Measurements from ENCODE around the gene HDAC2. TPM values are rescaled to one million over a fixed set of nuclear protein-coding genes. Genes with fewer than 3 reads are reported as not detected.
"Not testable (repeated sequence)": the region's sequence is repeated elsewhere in the genome, so short reads cannot be mapped to it uniquely, and the experiment has no call there.

HDAC2 gene
- total RNA-seq, 4 donors from 2014 or later = 27.9 to 33.7 (median 30.8) TPM

GRCh38 chr6:113936093-113936934 is 34.6 kb downstream of the HDAC2 start:
- no peak for ATAC-seq

DNA sequence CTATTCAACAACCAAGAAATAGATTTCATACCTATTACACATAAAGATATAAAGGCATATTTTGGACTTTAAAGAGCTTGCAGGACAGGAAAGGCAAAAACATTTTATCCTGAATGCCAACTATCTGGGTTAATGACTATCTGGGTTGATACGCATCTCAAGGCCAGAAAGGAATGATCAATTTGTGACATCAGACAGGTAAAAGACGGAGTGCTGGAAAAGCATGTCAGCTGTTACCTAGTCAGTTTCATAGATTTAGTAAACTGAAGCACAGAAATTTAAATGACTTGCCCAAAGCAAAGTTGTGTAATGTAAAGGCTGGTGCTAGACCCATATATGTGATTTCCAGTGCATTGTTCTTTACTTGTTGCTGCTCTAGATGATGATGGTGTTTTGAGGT is 36.8 kb downstream of the HDAC2 start:
- Histone ChIP-seq H3K27ac (no peak overlapping the region), H3K36me3 (no peaks in the 10 kb centered on the region), H3K9me3 (peaks cover 0 to 3% (median 0%) of the 10 kb centered on the region in 3 donors), H3K4me1 (no peaks in the 10 kb centered on the region), H3K4me3 (no peak overlapping the region), H3K27me3 (no peaks in the 10 kb centered on the region)
- ATAC-seq (no peak), DNase-seq (no peak)
- in situ Hi-C loops (cut with MboI; ENCODE audit: low sequenced_read_pairs in 4 of 4) (no loop called here), intact Hi-C loops (cut with DNase I; ENCODE audit: low total_unique reads) (no loop called here)
- TF ChIP-seq, protein P1, sequence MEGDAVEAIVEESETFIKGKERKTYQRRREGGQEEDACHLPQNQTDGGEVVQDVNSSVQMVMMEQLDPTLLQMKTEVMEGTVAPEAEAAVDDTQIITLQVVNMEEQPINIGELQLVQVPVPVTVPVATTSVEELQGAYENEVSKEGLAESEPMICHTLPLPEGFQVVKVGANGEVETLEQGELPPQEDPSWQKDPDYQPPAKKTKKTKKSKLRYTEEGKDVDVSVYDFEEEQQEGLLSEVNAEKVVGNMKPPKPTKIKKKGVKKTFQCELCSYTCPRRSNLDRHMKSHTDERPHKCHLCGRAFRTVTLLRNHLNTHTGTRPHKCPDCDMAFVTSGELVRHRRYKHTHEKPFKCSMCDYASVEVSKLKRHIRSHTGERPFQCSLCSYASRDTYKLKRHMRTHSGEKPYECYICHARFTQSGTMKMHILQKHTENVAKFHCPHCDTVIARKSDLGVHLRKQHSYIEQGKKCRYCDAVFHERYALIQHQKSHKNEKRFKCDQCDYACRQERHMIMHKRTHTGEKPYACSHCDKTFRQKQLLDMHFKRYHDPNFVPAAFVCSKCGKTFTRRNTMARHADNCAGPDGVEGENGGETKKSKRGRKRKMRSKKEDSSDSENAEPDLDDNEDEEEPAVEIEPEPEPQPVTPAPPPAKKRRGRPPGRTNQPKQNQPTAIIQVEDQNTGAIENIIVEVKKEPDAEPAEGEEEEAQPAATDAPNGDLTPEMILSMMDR (IDR thresholded peaks at IDR 0.05 in 4 of 5, conservative IDR thresholded peaks at IDR 0.05 in 1 of 5) = no peak

More at GRCh38 chr6:113936093-113936934, 34.6 kb downstream of the HDAC2 start:
- Histone ChIP-seq H3K36me3 (peaks cover 0 to 10% of the 10 kb centered on the region in 2 donors), H3K4me3 (no peak overlapping the region), H3K27ac (no peak overlapping the region), H3K9me3 (no peaks in the 10 kb centered on the region), H3K27me3 (no peaks in the 10 kb centered on the region), H3K4me1 (no peaks in the 10 kb centered on the region)
- intact Hi-C loops (cut with DNase I; ENCODE audit: low total_unique reads) = no loop called here
- DNase-seq = no peak
- TF ChIP-seq, protein P1 (IDR thresholded peaks at IDR 0.05 in 4 of 5, conservative IDR thresholded peaks at IDR 0.05 in 1 of 5) = peak; percentile 26 to 77 (median 73)
- TF ChIP-seq POLR2A (IDR thresholded peaks at IDR 0.05) = no peak
- in situ Hi-C loops (cut with MboI; ENCODE audit: low sequenced_read_pairs in 4 of 4) = no loop called here

DNA sequence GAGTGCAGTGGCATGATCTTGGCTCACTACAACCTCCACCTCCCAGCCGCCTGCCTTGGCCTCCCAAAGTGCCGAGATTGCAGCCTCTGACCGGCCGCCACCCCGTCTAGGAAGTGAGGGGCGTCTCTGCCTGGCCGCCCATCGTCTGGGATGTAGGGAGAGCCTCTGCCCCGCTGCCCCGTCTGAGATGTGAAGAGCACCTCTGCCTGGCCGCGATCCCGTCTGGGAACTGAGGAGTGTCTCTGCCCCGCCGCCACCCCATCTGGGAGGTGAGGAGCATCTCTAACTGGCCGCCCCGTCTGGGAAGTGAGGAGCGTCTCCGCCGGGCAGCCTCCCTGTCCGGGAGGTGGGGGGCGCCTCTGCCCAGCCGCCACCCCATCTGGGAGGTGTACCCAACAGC is 39.0 kb downstream of the HDAC2 start:
- H3K36me3 ChIP-seq; DNase-seq; in situ Hi-C loops (cut with MboI; ENCODE audit: low sequenced_read_pairs in 4 of 4); intact Hi-C loops (cut with DNase I; ENCODE audit: low total_unique reads); H3K27me3 ChIP-seq; ATAC-seq; H3K9me3 ChIP-seq; H3K27ac ChIP-seq; H3K4me1 ChIP-seq; H3K4me3 ChIP-seq: not testable (repeated sequence)

GRCh38 chr6:113930183-113930582 is 40.8 kb downstream of the HDAC2 start:
- H3K27ac ChIP-seq = no peak overlapping the region
- H3K36me3 ChIP-seq = no peaks in the 10 kb centered on the region
- H3K27me3 ChIP-seq = no peaks in the 10 kb centered on the region
- in situ Hi-C loops (cut with MboI; ENCODE audit: low sequenced_read_pairs in 4 of 4) (no loop called here), intact Hi-C loops (cut with DNase I; ENCODE audit: low total_unique reads) (no loop called here)
- TF ChIP-seq, protein P1 (IDR thresholded peaks at IDR 0.05 in 4 of 5, conservative IDR thresholded peaks at IDR 0.05 in 1 of 5) = no peak
- TF ChIP-seq POLR2A (IDR thresholded peaks at IDR 0.05) = no peak
- H3K9me3 ChIP-seq = peaks cover 0 to 3% (median 0%) of the 10 kb centered on the region in 3 donors
- no peak for ATAC-seq
- H3K4me1 ChIP-seq = peaks cover 0 to 3% of the 10 kb centered on the region in 2 donors
- no peak overlapping the region for H3K4me3 ChIP-seq
- no peak for DNase-seq

GRCh38 chr6:113927001-113927400 is 43.9 kb downstream of the HDAC2 start:
- DNase-seq (no peak), ATAC-seq (no peak)
- H3K36me3 ChIP-seq = no peaks in the 10 kb centered on the region
- peaks cover 0 to 3% (median 0%) of the 10 kb centered on the region in 3 donors for H3K9me3 ChIP-seq
- no peaks in the 10 kb centered on the region for H3K27me3 ChIP-seq
- no peak for TF ChIP-seq POLR2A (IDR thresholded peaks at IDR 0.05)
- TF ChIP-seq, protein P1 (IDR thresholded peaks at IDR 0.05 in 4 of 5, conservative IDR thresholded peaks at IDR 0.05 in 1 of 5) = no peak
- H3K4me3 ChIP-seq = no peak overlapping the region
- intact Hi-C loops (cut with DNase I; ENCODE audit: low total_unique reads) = no loop called here
- H3K27ac ChIP-seq = no peak overlapping the region
- in situ Hi-C loops (cut with MboI; ENCODE audit: low sequenced_read_pairs in 4 of 4) = no loop called here
- peaks cover 0 to 16% of the 10 kb centered on the region in 2 donors for H3K4me1 ChIP-seq

All from gastrocnemius medialis (tissue), 4 donors.